Measurements from ENCODE around the gene HTT. TPM values are rescaled to one million over a fixed set of nuclear protein-coding genes. Genes with fewer than 3 reads are reported as not detected.

The HTT gene
- total RNA-seq, 1 donor from 2014 or later: 82.8 TPM

- peaks cover 15% of the 10 kb centered on the region for H3K27me3 Mint-ChIP-seq
- no peaks in the 10 kb centered on the region for H3K36me3 Mint-ChIP-seq (ENCODE audit: insufficient read depth)
- no peak for DNase-seq (ENCODE audit: low spot score, unreplicated experiment)
- TF ChIP-seq CTCF (IDR thresholded peaks at IDR 0.05; ENCODE audit: unreplicated experiment): no peak
- H3K4me1 Mint-ChIP-seq (ENCODE audit: low read depth): peaks cover 6% of the 10 kb centered on the region
- no peaks in the 10 kb centered on the region for H3K9me3 Mint-ChIP-seq (ENCODE audit: low read depth)
- no peak overlapping the region for H3K27ac Mint-ChIP-seq
- no peak overlapping the region for H3K4me3 Mint-ChIP-seq (ENCODE audit: low read depth)
These were observed 43.0 kb upstream of the HTT start for GRCh38 chr4:3031357-3032082.

GRCh38 chr4:3034231-3034630 lies 40.2 kb upstream of the HTT start:
- H3K4me3 Mint-ChIP-seq (ENCODE audit: low read depth): no peak overlapping the region
- H3K4me1 Mint-ChIP-seq (ENCODE audit: low read depth): peaks cover 12% of the 10 kb centered on the region
- TF ChIP-seq CTCF (IDR thresholded peaks at IDR 0.05; ENCODE audit: unreplicated experiment): no peak
- H3K36me3 Mint-ChIP-seq (ENCODE audit: insufficient read depth): no peaks in the 10 kb centered on the region
- no peak for DNase-seq (ENCODE audit: low spot score, unreplicated experiment)
- H3K27me3 Mint-ChIP-seq: peaks cover 19% of the 10 kb centered on the region
- H3K9me3 Mint-ChIP-seq (ENCODE audit: low read depth): no peaks in the 10 kb centered on the region
- H3K27ac Mint-ChIP-seq: no peak overlapping the region

- Mint-ChIP-seq H3K9me3 (ENCODE audit: low read depth) (no peaks in the 10 kb centered on the region), H3K4me1 (ENCODE audit: low read depth) (peaks cover 12% of the 10 kb centered on the region), H3K4me3 (ENCODE audit: low read depth) (no peak overlapping the region), H3K27me3 (peaks cover 19% of the 10 kb centered on the region), H3K36me3 (ENCODE audit: insufficient read depth) (no peaks in the 10 kb centered on the region), H3K27ac (no peak overlapping the region)
- no peak for DNase-seq (ENCODE audit: low spot score, unreplicated experiment)
- TF ChIP-seq CTCF (IDR thresholded peaks at IDR 0.05; ENCODE audit: unreplicated experiment): no peak
These were observed 39.2 kb upstream of the HTT start for GRCh38 chr4:3035249-3035648.

- Mint-ChIP-seq H3K4me3 (ENCODE audit: low read depth) (no peak overlapping the region), H3K4me1 (ENCODE audit: low read depth) (peaks cover 12% of the 10 kb centered on the region), H3K27ac (no peak overlapping the region), H3K9me3 (ENCODE audit: low read depth) (no peaks in the 10 kb centered on the region), H3K36me3 (ENCODE audit: insufficient read depth) (no peaks in the 10 kb centered on the region), H3K27me3 (peaks cover 18% of the 10 kb centered on the region)
- DNase-seq (ENCODE audit: low spot score, unreplicated experiment): no peak
- no peak for TF ChIP-seq CTCF (IDR thresholded peaks at IDR 0.05; ENCODE audit: unreplicated experiment)
These were observed 38.8 kb upstream of the HTT start for GRCh38 chr4:3035674-3036073.

GRCh38 chr4:3036131-3036952 lies 38.1 kb upstream of the HTT start:
- Mint-ChIP-seq H3K27ac (no peak overlapping the region), H3K27me3 (peaks cover 13% of the 10 kb centered on the region)

More at GRCh38 chr4:3036131-3036952, 38.1 kb upstream of the HTT start:
- no peak for TF ChIP-seq CTCF (IDR thresholded peaks at IDR 0.05; ENCODE audit: unreplicated experiment)
- H3K9me3 Mint-ChIP-seq (ENCODE audit: low read depth): no peaks in the 10 kb centered on the region
- peaks cover 11% of the 10 kb centered on the region for H3K4me1 Mint-ChIP-seq (ENCODE audit: low read depth)
- H3K4me3 Mint-ChIP-seq (ENCODE audit: low read depth): no peak overlapping the region
- H3K36me3 Mint-ChIP-seq (ENCODE audit: insufficient read depth): no peaks in the 10 kb centered on the region
- DNase-seq (ENCODE audit: low spot score, unreplicated experiment): no peak

Data from progenitor cell of endocrine pancreas (in vitro differentiated cells).